ENCODE results near the gene TMEM127. TPM values are rescaled to one million over a fixed set of nuclear protein-coding genes. Genes with fewer than 3 reads are reported as not detected.

TMEM127 gene
- total RNA-seq, 4 donors from 2014 or later: 27.1 to 38.8 (median 30.9) TPM

- Histone ChIP-seq H3K36me3 (peaks cover 0 to 18% of the 10 kb centered on the region in 2 donors), H3K4me3 (no peak overlapping the region), H3K9me3 (no peaks in the 10 kb centered on the region), H3K27ac (peak overlapping the region; percentile 94 to 99 (median 96)), H3K27me3 (no peaks in the 10 kb centered on the region), H3K4me1 (peaks cover 71 to 82% of the 10 kb centered on the region in 2 donors)
- intact Hi-C loops (cut with DNase I; ENCODE audit: low total_unique reads) (loop anchor here (5.0 to 10.0 kb wide), 2 partner anchors 257 to 385 kb away; partner anchors contain the start of genes ANKRD36C and KANSL3), in situ Hi-C loops (cut with MboI; ENCODE audit: low sequenced_read_pairs in 4 of 4) (loop anchor here in 2 of 4 donors (10.0 to 25.0 kb wide), 3 partner anchors 45 to 237 kb away; partner anchors contain the start of genes ASTL (in 1 of the 2), DUSP2 (in 1 of the 2) and STARD7 (in 1 of the 2))
- TF ChIP-seq POLR2A (IDR thresholded peaks at IDR 0.05): no peak
- TF ChIP-seq CTCF (IDR thresholded peaks at IDR 0.05 in 4 of 5, conservative IDR thresholded peaks at IDR 0.05 in 1 of 5): no peak
- no peak for ATAC-seq
- DNase-seq: peak in 1 of 2 donors; percentile 31
Observed at GRCh38 chr2:96249654-96250053, 16.1 kb downstream of the TMEM127 start.

- no peak for DNase-seq
- ATAC-seq: no peak
- in situ Hi-C loops (cut with MboI; ENCODE audit: low sequenced_read_pairs in 4 of 4) (no loop called here), intact Hi-C loops (cut with DNase I; ENCODE audit: low total_unique reads) (loop anchor here (5.0 kb wide), 1 partner anchor 256 kb away; the partner anchor contains the start of gene ANKRD36C)
- no peaks in the 10 kb centered on the region for H3K9me3 ChIP-seq
- H3K36me3 ChIP-seq: peaks cover 0 to 8% of the 10 kb centered on the region in 2 donors
- H3K27ac ChIP-seq: no peak overlapping the region
- H3K27me3 ChIP-seq: no peaks in the 10 kb centered on the region
- H3K4me1 ChIP-seq: peaks cover 61 to 78% of the 10 kb centered on the region in 2 donors
- H3K4me3 ChIP-seq: no peak overlapping the region
- TF ChIP-seq POLR2A (IDR thresholded peaks at IDR 0.05): no peak
Observed at GRCh38 chr2:96248624-96249023, 17.2 kb downstream of the TMEM127 start.

GRCh38 chr2:96247896-96248295, 17.9 kb downstream of the TMEM127 start:
- in situ Hi-C loops (cut with MboI; ENCODE audit: low sequenced_read_pairs in 4 of 4): no loop called here
- intact Hi-C loops (cut with DNase I; ENCODE audit: low total_unique reads): loop anchor here (5.0 kb wide), 1 partner anchor 256 kb away; the partner anchor contains the start of gene ANKRD36C
- H3K4me1 ChIP-seq: peaks cover 59 to 76% of the 10 kb centered on the region in 2 donors
- no peak for DNase-seq
- TF ChIP-seq POLR2A (IDR thresholded peaks at IDR 0.05) (no peak), CTCF (IDR thresholded peaks at IDR 0.05 in 4 of 5, conservative IDR thresholded peaks at IDR 0.05 in 1 of 5) (no peak)
- H3K36me3 ChIP-seq: peaks cover 0 to under 1% of the 10 kb centered on the region in 2 donors
- H3K9me3 ChIP-seq: no peaks in the 10 kb centered on the region
- no peaks in the 10 kb centered on the region for H3K27me3 ChIP-seq
- H3K4me3 ChIP-seq: no peak overlapping the region
- ATAC-seq: no peak
- H3K27ac ChIP-seq: peak overlapping the region in 2 of 4 donors; percentile 64 to 70

GRCh38 chr2:96247009-96247408, 18.8 kb downstream of the TMEM127 start:
- H3K36me3 ChIP-seq: no peaks in the 10 kb centered on the region
- H3K4me3 ChIP-seq: no peak overlapping the region
- in situ Hi-C loops (cut with MboI; ENCODE audit: low sequenced_read_pairs in 4 of 4): no loop called here
- ATAC-seq: peak; percentile 2 to 70
- intact Hi-C loops (cut with DNase I; ENCODE audit: low total_unique reads): loop anchor here (5.0 kb wide), 1 partner anchor 255 kb away; the partner anchor contains the start of gene ANKRD36C
- H3K27ac ChIP-seq: peak overlapping the region; percentile 39 to 70 (median 52)
- H3K4me1 ChIP-seq: peaks cover 59 to 76% of the 10 kb centered on the region in 2 donors
- H3K9me3 ChIP-seq: no peaks in the 10 kb centered on the region
- no peak for TF ChIP-seq POLR2A (IDR thresholded peaks at IDR 0.05)
- no peak for TF ChIP-seq CTCF (IDR thresholded peaks at IDR 0.05 in 4 of 5, conservative IDR thresholded peaks at IDR 0.05 in 1 of 5)
- DNase-seq: peak; percentile 54 to 65
- H3K27me3 ChIP-seq: no peaks in the 10 kb centered on the region

GRCh38 chr2:96245609-96246390, 20.0 kb downstream of the TMEM127 start:
- no peak for TF ChIP-seq POLR2A (IDR thresholded peaks at IDR 0.05)
- no peak for TF ChIP-seq CTCF (IDR thresholded peaks at IDR 0.05 in 4 of 5, conservative IDR thresholded peaks at IDR 0.05 in 1 of 5)
- no peak for DNase-seq
- no peak overlapping the region for H3K4me3 ChIP-seq
- H3K36me3 ChIP-seq: no peaks in the 10 kb centered on the region
- in situ Hi-C loops (cut with MboI; ENCODE audit: low sequenced_read_pairs in 4 of 4) (no loop called here), intact Hi-C loops (cut with DNase I; ENCODE audit: low total_unique reads) (loop anchor here (5.0 kb wide), 1 partner anchor 253 kb away; the partner anchor contains the start of gene ANKRD36C)
- peak overlapping the region in 3 of 4 donors; percentile 39 to 70 (median 64) for H3K27ac ChIP-seq
- H3K9me3 ChIP-seq: no peaks in the 10 kb centered on the region
- no peak for ATAC-seq
- H3K4me1 ChIP-seq: peaks cover 63 to 77% of the 10 kb centered on the region in 2 donors
- no peaks in the 10 kb centered on the region for H3K27me3 ChIP-seq

All from gastrocnemius medialis (tissue), 4 donors.